ENCODE results near the gene LRRFIP1. TPM values are rescaled to one million over a fixed set of nuclear protein-coding genes. Genes with fewer than 3 reads are reported as not detected.

Gene LRRFIP1
- total and polyA plus RNA-seq, 2 of the 13 experiments (the other 11 are each of a cell fraction or from before 2014, with no cell fraction given): 15.9 to 40.5 TPM

GRCh38 chr2:237743561-237744269, 116.3 kb downstream of the LRRFIP1 start (continued):
- TF ChIP-seq TGIF2 (CRISPR knock-in tag; IDR thresholded peaks at IDR 0.05) (peak; percentile 66; the same call in 1 of the 2 replicates), SOX5 (CRISPR knock-in tag; IDR thresholded peaks at IDR 0.05; ENCODE audit: borderline replicate concordance) (peak; percentile 90), ATF5 (CRISPR knock-in tag; IDR thresholded peaks at IDR 0.05; ENCODE audit: low read depth) (no peak), ZNF460 (CRISPR knock-in tag; IDR thresholded peaks at IDR 0.05; ENCODE audit: borderline replicate concordance) (no peak), SAP130 (CRISPR knock-in tag; IDR thresholded peaks at IDR 0.05; ENCODE audit: low read depth) (peak; percentile 96), KLF16 (CRISPR knock-in tag; IDR thresholded peaks at IDR 0.05) (peak in 1 of 2 experiments; percentile 77; a peak in 2 of 4 replicates), NFATC3 (CRISPR knock-in tag; IDR thresholded peaks at IDR 0.05) (0 out of 2 replicates have a peak, but pooled peaks have one; percentile 65), MXD1 (CRISPR knock-in tag; IDR thresholded peaks at IDR 0.05) (no peak), ZBTB2 (CRISPR knock-in tag; IDR thresholded peaks at IDR 0.05; ENCODE audit: low read depth) (no peak), ZMYM2 (CRISPR knock-in tag; IDR thresholded peaks at IDR 0.05) (no peak), HOMEZ (CRISPR knock-in tag; IDR thresholded peaks at IDR 0.05; ENCODE audit: low read depth) (peak; percentile 89), HMG20A (CRISPR knock-in tag; IDR thresholded peaks at IDR 0.05; ENCODE audit: borderline replicate concordance) (peak; percentile 80; the same call in 1 of the 2 replicates), RERE (CRISPR knock-in tag; IDR thresholded peaks at IDR 0.05; ENCODE audit: low read depth) (peak; percentile 48; the same call in 1 of the 2 replicates), MAF1 (CRISPR knock-in tag; IDR thresholded peaks at IDR 0.05; ENCODE audit: borderline replicate concordance) (no peak), RBAK (CRISPR knock-in tag; IDR thresholded peaks at IDR 0.05) (no peak), MTERF4 (CRISPR knock-in tag; IDR thresholded peaks at IDR 0.05) (no peak)

Measured in HepG2 (cell line).